Measurements from ENCODE around the gene STT3B.
"Not testable (repeated sequence)": the region's sequence is repeated elsewhere in the genome, so short reads cannot be mapped to it uniquely, and the experiment has no call there.

STT3B gene

GRCh38 chr3:31504230-31504629 lies 28.5 kb upstream of the STT3B start:
- H3K9me2 ChIP-seq (replicated peaks; ENCODE audit: insufficient read depth, low read length), result no peaks in the 10 kb centered on the region
- no peaks in the 10 kb centered on the region for H3K79me2 ChIP-seq (ENCODE audit: low read length)
- no peaks in the 10 kb centered on the region for H3K4me1 ChIP-seq (ENCODE audit: low read length)
- no peaks in the 10 kb centered on the region for H4K20me1 ChIP-seq (ENCODE audit: insufficient read depth, low read length)
- no peak for DNase-seq
- no peak overlapping the region for H3K27ac ChIP-seq (ENCODE audit: low read length)
- H2AFZ ChIP-seq (ENCODE audit: low read length), result no peak overlapping the region
- no peaks in the 10 kb centered on the region for H3K36me3 ChIP-seq (replicated peaks; ENCODE audit: insufficient read depth, low read length)
- no peaks in the 10 kb centered on the region for H3K27me3 ChIP-seq (replicated peaks; ENCODE audit: insufficient read depth, low read length)
- no peak overlapping the region for H3K4me2 ChIP-seq (ENCODE audit: low read depth, low read length)
- H3K9ac ChIP-seq (ENCODE audit: low read length), result no peak overlapping the region
- no peak for TF ChIP-seq EZH2 (optimal IDR thresholded peaks at IDR 0.05; ENCODE audit: low read depth, low read length)
- TF ChIP-seq EZH2phosphoT487 (IDR thresholded peaks at IDR 0.05; ENCODE audit: low read length), result no peak
- no peak for TF ChIP-seq CTCF (IDR thresholded peaks at IDR 0.05; ENCODE audit: low read length)
- H3K9me3 ChIP-seq (replicated peaks; ENCODE audit: insufficient read depth, low read length), result no peaks in the 10 kb centered on the region
- no peaks in the 10 kb centered on the region for H3F3A ChIP-seq (ENCODE audit: insufficient read depth, low read length)
- no peak overlapping the region for H3K4me3 ChIP-seq (ENCODE audit: low read length)

- Histone ChIP-seq H3K4me1 (ENCODE audit: low read length) (no peaks in the 10 kb centered on the region), H3K4me2 (ENCODE audit: low read depth, low read length) (no peak overlapping the region), H2AFZ (ENCODE audit: low read length) (no peak overlapping the region), H3F3A (ENCODE audit: insufficient read depth, low read length) (no peaks in the 10 kb centered on the region), H3K4me3 (ENCODE audit: low read length) (no peak overlapping the region), H3K79me2 (ENCODE audit: low read length) (no peaks in the 10 kb centered on the region), H3K9me3 (replicated peaks; ENCODE audit: insufficient read depth, low read length) (no peaks in the 10 kb centered on the region), H3K36me3 (replicated peaks; ENCODE audit: insufficient read depth, low read length) (no peaks in the 10 kb centered on the region), H3K27ac (ENCODE audit: low read length) (no peak overlapping the region), H3K27me3 (replicated peaks; ENCODE audit: insufficient read depth, low read length) (no peaks in the 10 kb centered on the region), H4K20me1 (ENCODE audit: insufficient read depth, low read length) (no peaks in the 10 kb centered on the region), H3K9ac (ENCODE audit: low read length) (no peak overlapping the region), H3K9me2 (replicated peaks; ENCODE audit: insufficient read depth, low read length) (no peaks in the 10 kb centered on the region)
- no peak for TF ChIP-seq EZH2phosphoT487 (IDR thresholded peaks at IDR 0.05; ENCODE audit: low read length)
- DNase-seq, result no peak
These were observed 27.2 kb upstream of the STT3B start for GRCh38 chr3:31505371-31506048.

- not testable (repeated sequence) for H3K9ac ChIP-seq (ENCODE audit: low read length); DNase-seq; H3K4me3 ChIP-seq (ENCODE audit: low read length); H3F3A ChIP-seq (ENCODE audit: insufficient read depth, low read length); H4K20me1 ChIP-seq (ENCODE audit: insufficient read depth, low read length); H3K9me2 ChIP-seq (replicated peaks; ENCODE audit: insufficient read depth, low read length); H2AFZ ChIP-seq (ENCODE audit: low read length); H3K79me2 ChIP-seq (ENCODE audit: low read length); H3K27ac ChIP-seq (ENCODE audit: low read length); H3K9me3 ChIP-seq (replicated peaks; ENCODE audit: insufficient read depth, low read length); H3K36me3 ChIP-seq (replicated peaks; ENCODE audit: insufficient read depth, low read length); H3K4me1 ChIP-seq (ENCODE audit: low read length); H3K27me3 ChIP-seq (replicated peaks; ENCODE audit: insufficient read depth, low read length); H3K4me2 ChIP-seq (ENCODE audit: low read depth, low read length)
These were observed 26.2 kb upstream of the STT3B start for GRCh38 chr3:31506515-31506914.

GRCh38 chr3:31508452-31509146 lies 24.1 kb upstream of the STT3B start:
- H3K27ac ChIP-seq (ENCODE audit: low read length), result no peak overlapping the region
- no peaks in the 10 kb centered on the region for H3K4me1 ChIP-seq (ENCODE audit: low read length)
- H3K79me2 ChIP-seq (ENCODE audit: low read length), result no peaks in the 10 kb centered on the region
- no peaks in the 10 kb centered on the region for H3K27me3 ChIP-seq (replicated peaks; ENCODE audit: insufficient read depth, low read length)
- H3K4me3 ChIP-seq (ENCODE audit: low read length), result no peak overlapping the region
- H3K9me2 ChIP-seq (replicated peaks; ENCODE audit: insufficient read depth, low read length), result no peaks in the 10 kb centered on the region
- no peaks in the 10 kb centered on the region for H3F3A ChIP-seq (ENCODE audit: insufficient read depth, low read length)
- no peak overlapping the region for H2AFZ ChIP-seq (ENCODE audit: low read length)
- H3K9me3 ChIP-seq (replicated peaks; ENCODE audit: insufficient read depth, low read length), result no peaks in the 10 kb centered on the region
- TF ChIP-seq EZH2phosphoT487 (IDR thresholded peaks at IDR 0.05; ENCODE audit: low read length), result no peak
- no peak for TF ChIP-seq EZH2 (optimal IDR thresholded peaks at IDR 0.05; ENCODE audit: low read depth, low read length)
- no peak for TF ChIP-seq CTCF (IDR thresholded peaks at IDR 0.05; ENCODE audit: low read length)
- no peak for DNase-seq
- no peak overlapping the region for H3K4me2 ChIP-seq (ENCODE audit: low read depth, low read length)
- no peaks in the 10 kb centered on the region for H3K36me3 ChIP-seq (replicated peaks; ENCODE audit: insufficient read depth, low read length)
- H4K20me1 ChIP-seq (ENCODE audit: insufficient read depth, low read length), result no peaks in the 10 kb centered on the region
- no peak overlapping the region for H3K9ac ChIP-seq (ENCODE audit: low read length)
